Spleen (tissue), 11 donors: ENCODE results near the gene AKAP13. TPM values are rescaled to one million over a fixed set of nuclear protein-coding genes. Genes with fewer than 3 reads are reported as not detected.

ENCODE experiments used
- DNase-seq: peaks from one replicate; pipeline ENCODE4 v3.0.0-alpha.2; 2020
- H3K27ac ChIP-seq, 8 donors: fragments of 200-600 bp; sonication (generic) in 7 of 8; 1 replicate in 4 of 8; 2 replicates in 4 of 8; pipeline versions ENCODE4 v1.5.0 to v1.8.0; 2016 to 2021; ENCODE audit warnings: inconsistent platforms in 4 of 8, mild to moderate bottlenecking in 4 of 8, moderate library complexity in 1 of 8
- H3K27me3 ChIP-seq, 7 donors: fragments of 200-600 bp; sonication (generic) in 6 of 7; replicated peaks in 1 of 7; 1 replicate in 4 of 7; 2 replicates in 3 of 7; pipeline versions ENCODE4 v1.5.0 to v1.8.0; 2016 to 2021; ENCODE audit warnings: inconsistent platforms in 3 of 7, mild to moderate bottlenecking in 1 of 7
- H3K36me3 ChIP-seq, 6 donors: fragments of 200-600 bp; sonication (generic) in 5 of 6; 1 replicate in 4 of 6; 2 replicates in 2 of 6; pipeline versions ENCODE4 v1.5.0 to v1.8.0; 2016 to 2021; ENCODE audit warnings: inconsistent platforms in 2 of 6
- H3K4me1 ChIP-seq, 6 donors: fragments of 200-600 bp; sonication (generic) in 5 of 6; 1 replicate in 3 of 6; 2 replicates in 3 of 6; pipeline versions ENCODE4 v1.5.0 to v1.8.0; 2016 to 2021; ENCODE audit warnings: inconsistent platforms in 3 of 6
- H3K4me3 ChIP-seq, 8 donors: fragments of 200-600 bp; sonication (generic) in 7 of 8; 1 replicate in 4 of 8; 2 replicates in 4 of 8; pipeline versions ENCODE4 v1.5.0 to v1.8.0; 2016 to 2021; ENCODE audit warnings: inconsistent platforms in 4 of 8, mild to moderate bottlenecking in 4 of 8, moderate library complexity in 2 of 8
- H3K9me3 ChIP-seq, 8 donors: fragments of 200-600 bp; sonication (generic) in 7 of 8; 1 replicate in 4 of 8; 2 replicates in 4 of 8; pipeline versions ENCODE4 v1.5.0 to v1.8.0; 2016 to 2021; ENCODE audit warnings: inconsistent platforms in 4 of 8
- POLR2A ChIP-seq, 3 donors: fragments of 450-650 bp; IDR thresholded peaks; one replicate each; pipeline ENCODE4 v1.5.1; 2017; ENCODE audit warnings: antibody characterized with exemption in 3 of 3, mild to moderate bottlenecking in 1 of 3
- POLR2AphosphoS5 ChIP-seq, 3 donors: sonication (generic); formaldehyde crosslinking; IDR thresholded peaks; one replicate each; pipeline ENCODE4 v1.5.1; 2017; ENCODE audit warnings: antibody characterized with exemption in 3 of 3
- WGBS, 5 donors: extraction: QIAGEN DNeasy Blood & Tissue Kit in 3 of 5; methylation state at CpG; one replicate each; pipeline versions ENCODE4 v1.1.5 to v1.1.7; 2013 to 2018; 5-methylcytosine and 5-hydroxymethylcytosine counted together
- intact Hi-C: fragments of 100-400 bp; cut with DNase I; formaldehyde crosslinking; loops from one replicate; pipeline ENCODE4 v1.15.0; 2023; ENCODE audit warnings: low total_unique reads
- polyA plus RNA-seq, 3 donors: library from polyadenylated mRNA; stranded (reverse); fragments of 200-250 nt; gene quantifications; one replicate each; pipeline ENCODE4 v1.2.1, GENCODE V29; 2013
- total RNA-seq, 7 donors: library from RNA; depleted of rRNA in 3 of 7; stranded (reverse); fragments of >200 nt in 3 of 7; fragmentation: NEBNext Ultra II Directional in 4 of 7; extraction: Animal tissue kit (Norgen Biotek cat#: 25700) in 4 of 7; gene quantifications; one replicate each; pipeline versions ENCODE4 v1.1.0 to v1.2.1, GENCODE V29; 2016 to 2021
- TF ChIP-seq, protein P1 (sequence below), 11 experiments: fragments of 200-600 bp in 7 of 11; fragments of 450-650 bp in 4 of 11; sonication (generic) in 4 of 11; IDR thresholded peaks in 8 of 11; conservative IDR thresholded peaks in 3 of 11; 1 replicate in 7 of 11; 2 replicates in 4 of 11; pipeline versions ENCODE4 v1.4.0 to v1.8.0; 2016 to 2021; ENCODE audit warnings: antibody characterized with exemption in 11 of 11, inconsistent platforms in 4 of 11, mild to moderate bottlenecking in 1 of 11
- donor health status: healthy with polysubstance abuse.
- donor health status: DM: no; HTN: no; CAD: no; lungs with moderate emphysema.
- donor health status: DM: no; HTN: no; CAD: no.
- donor health status: Bipolar disorder and iron deficiency.
- donor health status: healthy.
- donor health status: DM: no; HTN: no; CAD: no.
- donor health status: DM: yes; HTN: yes; CAD: no.

The AKAP13 gene
- total and polyA plus RNA-seq, 10 donors, result 35.4 to 413 (median 260) TPM

DNA sequence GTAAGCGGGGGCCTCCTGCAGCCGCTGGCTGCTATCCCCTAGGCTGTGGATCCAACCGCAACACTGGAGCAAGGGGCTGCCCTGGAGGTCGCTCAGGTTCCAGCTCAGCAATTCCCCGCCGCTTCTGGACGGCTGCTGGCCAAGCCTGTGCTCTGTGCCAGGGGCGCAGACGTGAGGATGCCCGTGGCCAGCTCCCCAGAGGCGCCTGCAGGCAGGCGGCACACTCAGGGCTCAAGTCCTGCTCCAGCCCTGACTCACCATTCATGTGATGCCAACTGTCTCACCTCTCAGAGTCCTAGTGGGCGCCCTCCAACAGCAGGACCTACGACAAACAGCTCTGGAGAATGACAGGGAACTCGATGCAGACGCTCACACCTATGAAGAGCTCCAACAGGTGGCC is 382.8 kb downstream of the AKAP13 start:
- Histone ChIP-seq H3K27ac (no peak overlapping the region), H3K4me3 (no peak overlapping the region), H3K36me3 (peaks cover 0 to 48% (median 2%) of the 10 kb centered on the region in 6 donors), H3K9me3 (no peaks in the 10 kb centered on the region), H3K27me3 (no peaks in the 10 kb centered on the region), H3K4me1 (no peaks in the 10 kb centered on the region)
- TF ChIP-seq POLR2AphosphoS5 (IDR thresholded peaks at IDR 0.05) (no peak), POLR2A (IDR thresholded peaks at IDR 0.05) (no peak)
- TF ChIP-seq, protein P1, sequence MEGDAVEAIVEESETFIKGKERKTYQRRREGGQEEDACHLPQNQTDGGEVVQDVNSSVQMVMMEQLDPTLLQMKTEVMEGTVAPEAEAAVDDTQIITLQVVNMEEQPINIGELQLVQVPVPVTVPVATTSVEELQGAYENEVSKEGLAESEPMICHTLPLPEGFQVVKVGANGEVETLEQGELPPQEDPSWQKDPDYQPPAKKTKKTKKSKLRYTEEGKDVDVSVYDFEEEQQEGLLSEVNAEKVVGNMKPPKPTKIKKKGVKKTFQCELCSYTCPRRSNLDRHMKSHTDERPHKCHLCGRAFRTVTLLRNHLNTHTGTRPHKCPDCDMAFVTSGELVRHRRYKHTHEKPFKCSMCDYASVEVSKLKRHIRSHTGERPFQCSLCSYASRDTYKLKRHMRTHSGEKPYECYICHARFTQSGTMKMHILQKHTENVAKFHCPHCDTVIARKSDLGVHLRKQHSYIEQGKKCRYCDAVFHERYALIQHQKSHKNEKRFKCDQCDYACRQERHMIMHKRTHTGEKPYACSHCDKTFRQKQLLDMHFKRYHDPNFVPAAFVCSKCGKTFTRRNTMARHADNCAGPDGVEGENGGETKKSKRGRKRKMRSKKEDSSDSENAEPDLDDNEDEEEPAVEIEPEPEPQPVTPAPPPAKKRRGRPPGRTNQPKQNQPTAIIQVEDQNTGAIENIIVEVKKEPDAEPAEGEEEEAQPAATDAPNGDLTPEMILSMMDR (IDR thresholded peaks at IDR 0.05 in 8 of 11, conservative IDR thresholded peaks at IDR 0.05 in 3 of 11), result no peak
- WGBS, 5 donors, result 90 to 97% (median 95%) methylated on average over 9 to 16 of the region's 16 CpGs
- DNase-seq, result no peak
- intact Hi-C loops, result no loop called here

GRCh38 chr15:85763673-85764633 is 383.6 kb downstream of the AKAP13 start:
- no peaks in the 10 kb centered on the region for H3K27me3 ChIP-seq
- intact Hi-C loops, result no loop called here
- no peak for DNase-seq
- peaks cover 0 to 48% (median 2%) of the 10 kb centered on the region in 6 donors for H3K36me3 ChIP-seq
- no peaks in the 10 kb centered on the region for H3K9me3 ChIP-seq
- no peak overlapping the region for H3K27ac ChIP-seq
- TF ChIP-seq, protein P1 (IDR thresholded peaks at IDR 0.05 in 8 of 11, conservative IDR thresholded peaks at IDR 0.05 in 3 of 11), result no peak
- 86 to 96% (median 91%) methylated on average over 23 to 28 of the region's 28 CpGs for WGBS, 5 donors
- no peaks in the 10 kb centered on the region for H3K4me1 ChIP-seq
- no peak overlapping the region for H3K4me3 ChIP-seq

- Histone ChIP-seq H3K36me3 (peaks cover 0 to 47% (median 2%) of the 10 kb centered on the region in 6 donors), H3K4me3 (no peak overlapping the region), H3K27me3 (no peaks in the 10 kb centered on the region), H3K27ac (no peak overlapping the region), H3K4me1 (no peaks in the 10 kb centered on the region), H3K9me3 (no peaks in the 10 kb centered on the region)
- intact Hi-C loops, result no loop called here
- TF ChIP-seq POLR2A (IDR thresholded peaks at IDR 0.05) (no peak), POLR2AphosphoS5 (IDR thresholded peaks at IDR 0.05) (no peak)
- TF ChIP-seq, protein P1 (IDR thresholded peaks at IDR 0.05 in 8 of 11, conservative IDR thresholded peaks at IDR 0.05 in 3 of 11), result no peak
- no peak for DNase-seq
- 76 to 88% (median 78%) methylated on average over 2 to 3 of the region's 3 CpGs for WGBS, 5 donors
These were observed 384.4 kb downstream of the AKAP13 start for GRCh38 chr15:85764649-85765277.
